HepG2 (cell line): ENCODE data around the gene MIX23. TPM values are rescaled to one million over a fixed set of nuclear protein-coding genes. Genes with fewer than 3 reads are reported as not detected.

Experiments
- FOXA1 ChIP-seq, 2 experiments: fragments of 450-650 bp in 1 of 2; sonication (generic) in 1 of 2; formaldehyde crosslinking in 1 of 2; IDR thresholded peaks; 2 replicates each; pipeline versions ENCODE4 v1.4.0 to v1.6.1; 2016 to 2020; ENCODE audit warnings: missing genetic modification reagents in 1 of 2
- GATAD2A ChIP-seq: IDR thresholded peaks from 2 replicates; pipeline ENCODE4 v1.6.1; 2016
- HOXA9 ChIP-seq: sonication (generic); formaldehyde crosslinking; IDR thresholded peaks from 2 replicates; pipeline ENCODE4 v1.8.1; 2022; ENCODE audit warnings: missing genetic modification reagents, mild to moderate bottlenecking, moderate library complexity, borderline replicate concordance
- MAF1 ChIP-seq: sonication (generic); formaldehyde crosslinking; IDR thresholded peaks from 2 replicates; pipeline ENCODE4 v1.5.0; 2020; ENCODE audit warnings: missing genetic modification reagents, borderline replicate concordance
- NR2C2 ChIP-seq: sonication (generic); formaldehyde crosslinking; IDR thresholded peaks from 2 replicates; pipeline ENCODE4 v1.4.0; 2020; ENCODE audit warnings: missing genetic modification reagents, mild to moderate bottlenecking, moderate library complexity, borderline replicate concordance
- SOX6 ChIP-seq, 2 experiments: fragments of 450-650 bp in 1 of 2; sonication (generic) in 1 of 2; formaldehyde crosslinking in 1 of 2; IDR thresholded peaks; 2 replicates each; pipeline versions ENCODE4 v1.4.0 to v1.6.1; 2017 to 2020; ENCODE audit warnings: antibody characterized with exemption in 1 of 2, mild to moderate bottlenecking in 1 of 2, missing genetic modification reagents in 1 of 2
- SRF ChIP-seq: IDR thresholded peaks from 2 replicates; pipeline ENCODE4 v1.6.1; 2011; ENCODE audit warnings: mild to moderate bottlenecking, low read depth, low read length, moderate library complexity
- U2AF2 ChIP-seq: fragments of 200-400 bp; formaldehyde crosslinking; IDR thresholded peaks from 2 replicates; pipeline ENCODE4 v1.6.1; 2017; ENCODE audit warnings: low read depth, mild to moderate bottlenecking, low read length
- ZFYVE20 ChIP-seq: sonication (generic); formaldehyde crosslinking; IDR thresholded peaks from 2 replicates; pipeline ENCODE4 v1.8.0; 2023; ENCODE audit warnings: low read depth, mild to moderate bottlenecking, moderate library complexity, missing genetic modification reagents, borderline replicate concordance
- ZNF251 ChIP-seq: sonication (generic); formaldehyde crosslinking; IDR thresholded peaks from 2 replicates; pipeline ENCODE4 v1.9.0; 2021; ENCODE audit warnings: mild to moderate bottlenecking, missing genetic modification reagents
- ZNF263 ChIP-seq: sonication (generic); formaldehyde crosslinking; IDR thresholded peaks from 2 replicates; pipeline ENCODE4 v1.4.0; 2020; ENCODE audit warnings: missing genetic modification reagents
- ZNF644 ChIP-seq: IDR thresholded peaks from 2 replicates; pipeline ENCODE4 v1.6.1; 2016; ENCODE audit warnings: low read depth
- ZNF775 ChIP-seq: sonication (generic); formaldehyde crosslinking; IDR thresholded peaks from 2 replicates; pipeline ENCODE4 v1.4.0; 2020; ENCODE audit warnings: missing genetic modification reagents, mild to moderate bottlenecking, moderate library complexity, borderline replicate concordance
- polyA plus RNA-seq, 8 experiments: library from polyadenylated mRNA; depleted of rRNA in 3 of 8; stranded (reverse) in 7 of 8; unstranded in 1 of 8; fragments of >200 nt; fragmentation: Illumina TruSeq in 4 of 8; extraction: Trizol in 4 of 8; gene quantifications; 2 replicates each; pipeline versions ENCODE4 v1.2.1 to v1.2.3, GENCODE V29; 2011 to 2016; ENCODE audit warnings: low read depth in 4 of 8, missing spikeins in 1 of 8, mixed read lengths in 1 of 8; ENCODE audit not compliant: insufficient read depth in 1 of 8
- total RNA-seq, 5 experiments: library from RNA; depleted of rRNA; stranded (reverse); fragments of >200 nt; fragmentation: Illumina TruSeq; extraction: Trizol; gene quantifications; 2 replicates each; pipeline ENCODE4 v1.2.3, GENCODE V29; 2016; ENCODE audit warnings: low read depth in 1 of 5
- TF ChIP-seq, protein P1 (sequence below): sonication (generic); formaldehyde crosslinking; IDR thresholded peaks from 2 replicates; pipeline ENCODE4 v1.5.0; 2020; ENCODE audit warnings: mild to moderate bottlenecking, low read depth, missing genetic modification reagents, borderline replicate concordance
- TF ChIP-seq, protein P2 (sequence below): IDR thresholded peaks from 2 replicates; pipeline ENCODE4 v1.6.1; 2012; ENCODE audit warnings: inconsistent platforms

Gene MIX23
- total and polyA plus RNA-seq, 2 of the 13 experiments (the other 11 are each of a cell fraction or from before 2014, with no cell fraction given): 20.0 to 152 TPM

DNA sequence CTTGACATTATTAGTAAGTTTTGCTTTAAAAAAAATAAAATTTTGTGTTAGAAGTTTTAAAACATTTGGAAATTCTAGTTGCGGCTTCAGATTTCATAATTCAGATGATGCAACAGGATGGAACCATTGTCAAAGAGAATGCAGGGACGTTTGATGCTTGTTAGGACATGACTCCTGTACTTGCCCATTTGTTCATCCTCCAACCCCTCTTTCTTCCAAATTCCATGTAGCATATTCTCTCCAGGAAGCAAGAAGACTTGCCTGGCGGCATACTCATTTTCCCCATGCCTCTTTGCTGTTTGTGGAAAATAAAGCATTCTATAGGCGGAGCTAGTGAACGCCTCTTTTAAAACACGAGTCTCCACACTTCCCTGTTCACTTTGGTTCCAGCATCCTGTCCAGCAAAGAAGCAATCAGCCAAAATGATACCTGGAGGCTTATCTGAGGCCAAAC, 58.1 kb downstream of the MIX23 start, which contains the start of gene CSTA (continued):
- TF ChIP-seq ZFYVE20 (CRISPR knock-in tag) (no peak), ZNF263 (CRISPR knock-in tag) (no peak), HOXA9 (CRISPR knock-in tag) (no peak), U2AF2 (no peak), ZNF251 (CRISPR knock-in tag) (no peak), SOX6 (IDR thresholded peaks at IDR 0.05) (no peak), SOX6 (CRISPR knock-in tag; IDR thresholded peaks at IDR 0.05) (0 out of 2 replicates have a peak, but pooled peaks have one; percentile 14), ZNF644 (CRISPR knock-in tag) (peak; percentile 21; the same call in 1 of the 2 replicates), ZNF775 (CRISPR knock-in tag) (no peak), SRF (no peak), MAF1 (no peak), GATAD2A (CRISPR knock-in tag) (0 out of 2 replicates have a peak, but pooled peaks have one; percentile 21), FOXA1 (IDR thresholded peaks at IDR 0.05) (no peak), FOXA1 (CRISPR knock-in tag; IDR thresholded peaks at IDR 0.05) (no peak), NR2C2 (CRISPR knock-in tag) (no peak)
- TF ChIP-seq, protein P1, sequence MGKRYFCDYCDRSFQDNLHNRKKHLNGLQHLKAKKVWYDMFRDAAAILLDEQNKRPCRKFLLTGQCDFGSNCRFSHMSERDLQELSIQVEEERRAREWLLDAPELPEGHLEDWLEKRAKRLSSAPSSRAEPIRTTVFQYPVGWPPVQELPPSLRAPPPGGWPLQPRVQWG (CRISPR knock-in tag): no peak
- TF ChIP-seq, protein P2, sequence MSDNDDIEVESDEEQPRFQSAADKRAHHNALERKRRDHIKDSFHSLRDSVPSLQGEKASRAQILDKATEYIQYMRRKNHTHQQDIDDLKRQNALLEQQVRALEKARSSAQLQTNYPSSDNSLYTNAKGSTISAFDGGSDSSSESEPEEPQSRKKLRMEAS: no peak
